SK-N-SH (cell line): ENCODE data around the gene POLA1. TPM values are rescaled to one million over a fixed set of nuclear protein-coding genes. Genes with fewer than 3 reads are reported as not detected.

Experiments
- CTCF ChIA-PET: fragments of 300-600, 350-600 bp; formaldehyde crosslinking; extraction: SDS; loops from one replicate; lab custom pipeline; 2021; lab: Yijun Ruan, JAX
- POLR2A ChIA-PET: fragments of 350-600 bp; sonication (Branson Sonifier 250); formaldehyde crosslinking; extraction: SDS; loops from one replicate; lab custom pipeline; 2020; ENCODE audit warnings: antibody characterized with exemption, inconsistent platforms; lab: Yijun Ruan, JAX
- DNase-seq: peaks from one replicate; pipeline ENCODE4 v3.0.0; 2012
- H2AFZ ChIP-seq: fragments of 200-600 bp; sonication (generic); 2 replicates; pipeline ENCODE4 v1.8.1; 2016; ENCODE audit warnings: antibody characterized with exemption, mild to moderate bottlenecking, low read depth
- H3F3A ChIP-seq: fragments of 200-600 bp; sonication (generic); replicated peaks from 2 replicates; pipeline ENCODE3; 2016; ENCODE audit warnings: antibody characterized with exemption, mild to moderate bottlenecking; ENCODE audit not compliant: insufficient read depth
- H3K27ac ChIP-seq, 2 experiments: fragments of 200-500 bp in 1 of 2; fragments of 200-600 bp in 1 of 2; sonication (Bioruptor generic) in 1 of 2; sonication (generic), shearing (Covaris generic) in 1 of 2; 2 replicates each; pipeline versions ENCODE4 v1.5.1 to v1.6.1; 2014 to 2016; ENCODE audit warnings: low read depth in 2 of 2, inconsistent platforms in 1 of 2, low read length in 1 of 2, mild to moderate bottlenecking in 1 of 2, mixed read lengths in 1 of 2
- H3K27me3 ChIP-seq: fragments of 200-600 bp; sonication (generic), shearing (Covaris generic); 2 replicates; pipeline ENCODE4 v1.6.1; 2016; ENCODE audit warnings: mixed run types; ENCODE audit not compliant: insufficient read depth
- H3K36me3 ChIP-seq, 2 experiments: fragments of 200-500 bp in 1 of 2; fragments of 200-600 bp in 1 of 2; sonication (Bioruptor generic) in 1 of 2; sonication (generic) in 1 of 2; replicated peaks in 1 of 2; 2 replicates each; pipeline versions ENCODE3 to v1.5.1; 2014 to 2016; ENCODE audit warnings: low read length in 1 of 2, mild to moderate bottlenecking in 1 of 2; ENCODE audit not compliant: insufficient read depth in 2 of 2, control insufficient read depth in 1 of 2
- H3K4me1 ChIP-seq, 2 experiments: fragments of 200-500 bp in 1 of 2; fragments of 200-600 bp in 1 of 2; sonication (Bioruptor generic) in 1 of 2; sonication (generic), shearing (Covaris generic) in 1 of 2; 2 replicates each; pipeline versions ENCODE4 v1.5.1 to v1.6.1; 2014 to 2016; ENCODE audit warnings: low read depth in 1 of 2, low read length in 1 of 2, mixed run types in 1 of 2; ENCODE audit not compliant: insufficient read depth in 2 of 2, control insufficient read depth in 1 of 2
- H3K4me2 ChIP-seq: fragments of 200-600 bp; sonication (generic), shearing (Covaris generic); 2 replicates; pipeline ENCODE4 v1.6.1; 2017; ENCODE audit warnings: mixed run types
- H3K4me3 ChIP-seq, 2 experiments: fragments of 200-500 bp in 1 of 2; fragments of 200-600 bp in 1 of 2; sonication (Bioruptor generic) in 1 of 2; sonication (generic), shearing (Covaris generic) in 1 of 2; 2 replicates each; pipeline versions ENCODE4 v1.5.1 to v1.8.1; 2014 to 2016; ENCODE audit warnings: low read depth in 2 of 2, inconsistent platforms in 1 of 2, low read length in 1 of 2, mild to moderate bottlenecking in 1 of 2, mixed read lengths in 1 of 2, moderate library complexity in 1 of 2
- H3K79me2 ChIP-seq: fragments of 200-600 bp; sonication (generic); 2 replicates; pipeline ENCODE4 v1.8.1; 2017; ENCODE audit warnings: mild to moderate bottlenecking; ENCODE audit not compliant: insufficient read depth
- H3K9ac ChIP-seq: fragments of 200-600 bp; sonication (generic); 2 replicates; pipeline ENCODE4 v1.6.1; 2017; ENCODE audit warnings: mixed run types
- H3K9me2 ChIP-seq: fragments of 200-600 bp; sonication (generic); 2 replicates; pipeline ENCODE4 v1.6.1; 2017; ENCODE audit warnings: mixed run types
- H3K9me3 ChIP-seq: fragments of 200-600 bp; sonication (generic); 2 replicates; pipeline ENCODE4 v1.6.1; 2017; ENCODE audit warnings: mixed run types, mild to moderate bottlenecking, moderate library complexity
- H4K20me1 ChIP-seq: fragments of 200-600 bp; sonication (generic); 2 replicates; pipeline ENCODE4 v1.6.1; 2017; ENCODE audit warnings: mild to moderate bottlenecking, mixed run types; ENCODE audit not compliant: insufficient read depth
- CHD2 ChIP-seq: fragments of 150-350 bp; IDR thresholded peaks from 2 replicates; pipeline ENCODE4 v1.6.1; 2018; ENCODE audit warnings: low read length; ENCODE audit not compliant: partially characterized antibody
- EP300 ChIP-seq, 2 experiments: IDR thresholded peaks; 2 replicates each; pipeline versions ENCODE4 v1.4.0 to v1.6.1; 2012; ENCODE audit warnings: borderline replicate concordance in 1 of 2, low read depth in 1 of 2, low read length in 1 of 2
- FOXJ3 ChIP-seq: sonication (generic); formaldehyde crosslinking; IDR thresholded peaks from 2 replicates; pipeline ENCODE4 v1.5.1; 2020; ENCODE audit warnings: mild to moderate bottlenecking, missing genetic modification reagents
- FOXM1 ChIP-seq: IDR thresholded peaks from 2 replicates; pipeline ENCODE4 v1.4.0; 2012; ENCODE audit warnings: low read depth, mild to moderate bottlenecking
- JUND ChIP-seq: IDR thresholded peaks from 2 replicates; pipeline ENCODE4 v1.4.0; 2012
- MEF2A ChIP-seq: IDR thresholded peaks from 2 replicates; pipeline ENCODE4 v1.4.0; 2012; ENCODE audit warnings: low read depth, borderline replicate concordance
- NFIC ChIP-seq: IDR thresholded peaks from 2 replicates; pipeline ENCODE4 v1.4.0; 2012; ENCODE audit warnings: borderline replicate concordance
- POLR2AphosphoS5 ChIP-seq: IDR thresholded peaks from 2 replicates; pipeline ENCODE4 v1.6.1; 2012; ENCODE audit warnings: low read depth, low read length
- RCOR1 ChIP-seq: fragments of 150-350 bp; IDR thresholded peaks from 2 replicates; pipeline ENCODE4 v1.6.1; 2017; ENCODE audit warnings: antibody characterized with exemption, low read length
- SMC3 ChIP-seq: IDR thresholded peaks from 2 replicates; pipeline ENCODE4 v1.6.1; 2012; ENCODE audit warnings: low read depth, low read length, improper control_type of control experiment
- TCF12 ChIP-seq: IDR thresholded peaks from 2 replicates; pipeline ENCODE4 v1.4.0; 2012
- TEAD4 ChIP-seq: IDR thresholded peaks from 2 replicates; pipeline ENCODE4 v1.4.0; 2012; ENCODE audit warnings: mild to moderate bottlenecking, borderline replicate concordance; ENCODE audit not compliant: insufficient read depth
- ZBTB33 ChIP-seq: IDR thresholded peaks from 2 replicates; pipeline ENCODE4 v1.4.0; 2012; ENCODE audit warnings: low read depth, borderline replicate concordance
- WGBS: methylation state at CpG from one replicate; pipeline ENCODE4 v1.1.6; 2017; ENCODE audit warnings: low lambda C conversion rate; 5-methylcytosine and 5-hydroxymethylcytosine counted together
- polyA plus RNA-seq, 3 experiments: library from polyadenylated mRNA; depleted of rRNA; stranded (reverse); fragments of >200 nt; gene quantifications; 2 replicates each; pipeline ENCODE4 v1.2.3, GENCODE V29; 2012
- TF ChIP-seq, protein P1 (sequence below): IDR thresholded peaks from 2 replicates; pipeline ENCODE4 v1.6.1; 2012; ENCODE audit warnings: mild to moderate bottlenecking, low read depth, low read length, moderate library complexity
- TF ChIP-seq, protein P2 (sequence below): fragments of 150-350 bp; IDR thresholded peaks from 2 replicates; pipeline ENCODE4 v1.6.1; 2017; ENCODE audit warnings: antibody characterized with exemption, low read length, low read depth, borderline replicate concordance
- TF ChIP-seq, protein P3 (sequence below): IDR thresholded peaks from 2 replicates; pipeline ENCODE4 v1.4.0; 2012; ENCODE audit warnings: low read depth

Gene POLA1
- polyA plus RNA-seq, 1 of the 3 experiments (the other 2 are of a cell fraction): 2.8 TPM

- no peaks in the 10 kb centered on the region for H3K9me3 ChIP-seq
- H3K27me3 ChIP-seq: no peaks in the 10 kb centered on the region
- H2AFZ ChIP-seq: no peak overlapping the region
- no peaks in the 10 kb centered on the region for H3K36me3 ChIP-seq
- no peak overlapping the region for H3K27ac ChIP-seq
- H3K9ac ChIP-seq: no peak overlapping the region
- DNase-seq: no peak
- ChIA-PET CTCF (no interaction called here), POLR2A (no interaction called here)
- H3K4me2 ChIP-seq: no peak overlapping the region
- H3K4me1 ChIP-seq: no peaks in the 10 kb centered on the region
- WGBS: 56% methylated on average over 6 of the region's 6 CpGs
- TF ChIP-seq JUND (no peak), SMC3 (no peak), TEAD4 (no peak), MEF2A (no peak), RCOR1 (no peak), EP300 (IDR thresholded peaks at IDR 0.05; ENCODE audit: borderline replicate concordance in 1 of 2, low read depth in 1 of 2, low read length in 1 of 2) (no peak), NFIC (no peak), CHD2 (no peak), ZBTB33 (no peak), FOXJ3 (CRISPR knock-in tag) (no peak), POLR2AphosphoS5 (no peak), TCF12 (no peak), FOXM1 (no peak)
- TF ChIP-seq, protein P1, sequence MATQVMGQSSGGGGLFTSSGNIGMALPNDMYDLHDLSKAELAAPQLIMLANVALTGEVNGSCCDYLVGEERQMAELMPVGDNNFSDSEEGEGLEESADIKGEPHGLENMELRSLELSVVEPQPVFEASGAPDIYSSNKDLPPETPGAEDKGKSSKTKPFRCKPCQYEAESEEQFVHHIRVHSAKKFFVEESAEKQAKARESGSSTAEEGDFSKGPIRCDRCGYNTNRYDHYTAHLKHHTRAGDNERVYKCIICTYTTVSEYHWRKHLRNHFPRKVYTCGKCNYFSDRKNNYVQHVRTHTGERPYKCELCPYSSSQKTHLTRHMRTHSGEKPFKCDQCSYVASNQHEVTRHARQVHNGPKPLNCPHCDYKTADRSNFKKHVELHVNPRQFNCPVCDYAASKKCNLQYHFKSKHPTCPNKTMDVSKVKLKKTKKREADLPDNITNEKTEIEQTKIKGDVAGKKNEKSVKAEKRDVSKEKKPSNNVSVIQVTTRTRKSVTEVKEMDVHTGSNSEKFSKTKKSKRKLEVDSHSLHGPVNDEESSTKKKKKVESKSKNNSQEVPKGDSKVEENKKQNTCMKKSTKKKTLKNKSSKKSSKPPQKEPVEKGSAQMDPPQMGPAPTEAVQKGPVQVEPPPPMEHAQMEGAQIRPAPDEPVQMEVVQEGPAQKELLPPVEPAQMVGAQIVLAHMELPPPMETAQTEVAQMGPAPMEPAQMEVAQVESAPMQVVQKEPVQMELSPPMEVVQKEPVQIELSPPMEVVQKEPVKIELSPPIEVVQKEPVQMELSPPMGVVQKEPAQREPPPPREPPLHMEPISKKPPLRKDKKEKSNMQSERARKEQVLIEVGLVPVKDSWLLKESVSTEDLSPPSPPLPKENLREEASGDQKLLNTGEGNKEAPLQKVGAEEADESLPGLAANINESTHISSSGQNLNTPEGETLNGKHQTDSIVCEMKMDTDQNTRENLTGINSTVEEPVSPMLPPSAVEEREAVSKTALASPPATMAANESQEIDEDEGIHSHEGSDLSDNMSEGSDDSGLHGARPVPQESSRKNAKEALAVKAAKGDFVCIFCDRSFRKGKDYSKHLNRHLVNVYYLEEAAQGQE: no peak
- TF ChIP-seq, protein P2, sequence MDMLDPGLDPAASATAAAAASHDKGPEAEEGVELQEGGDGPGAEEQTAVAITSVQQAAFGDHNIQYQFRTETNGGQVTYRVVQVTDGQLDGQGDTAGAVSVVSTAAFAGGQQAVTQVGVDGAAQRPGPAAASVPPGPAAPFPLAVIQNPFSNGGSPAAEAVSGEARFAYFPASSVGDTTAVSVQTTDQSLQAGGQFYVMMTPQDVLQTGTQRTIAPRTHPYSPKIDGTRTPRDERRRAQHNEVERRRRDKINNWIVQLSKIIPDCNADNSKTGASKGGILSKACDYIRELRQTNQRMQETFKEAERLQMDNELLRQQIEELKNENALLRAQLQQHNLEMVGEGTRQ: no peak
- TF ChIP-seq, protein P3, sequence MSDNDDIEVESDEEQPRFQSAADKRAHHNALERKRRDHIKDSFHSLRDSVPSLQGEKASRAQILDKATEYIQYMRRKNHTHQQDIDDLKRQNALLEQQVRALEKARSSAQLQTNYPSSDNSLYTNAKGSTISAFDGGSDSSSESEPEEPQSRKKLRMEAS: no peak
- no peaks in the 10 kb centered on the region for H3F3A ChIP-seq
- H3K4me3 ChIP-seq: no peak overlapping the region
- no peaks in the 10 kb centered on the region for H4K20me1 ChIP-seq
- H3K9me2 ChIP-seq: no peaks in the 10 kb centered on the region
- H3K79me2 ChIP-seq: no peaks in the 10 kb centered on the region
These were observed 234.4 kb downstream of the POLA1 start for GRCh38 chrX:24928114-24928513.
